Kidney (tissue), 14 donors: ENCODE data around the gene CNPY1. TPM values are rescaled to one million over a fixed set of nuclear protein-coding genes. Genes with fewer than 3 reads are reported as not detected.

Experiments
- DNase-seq, 5 donors: peaks; one replicate each; pipeline ENCODE4 v3.0.0-alpha.2; 2013 to 2020
- FAIRE-seq: peaks from 2 replicates; lab custom pipeline; 2012; peaks lifted over from hg19 to GRCh38; lab: Jason Lieb, UNC
- H3K27ac ChIP-seq, 2 donors: one replicate each; pipeline ENCODE4 v1.7.0; 2013; ENCODE audit warnings: low read depth in 2 of 2, low read length in 2 of 2, inconsistent platforms in 1 of 2
- H3K27me3 ChIP-seq: one replicate; pipeline ENCODE4 v1.7.1; 2013; ENCODE audit warnings: low read length, inconsistent platforms; ENCODE audit not compliant: control insufficient read depth, insufficient read depth
- H3K36me3 ChIP-seq, 3 donors: one replicate each; pipeline versions ENCODE4 v1.7.0 to v1.7.1; 2013; ENCODE audit warnings: low read length in 3 of 3, control low read depth in 1 of 3, inconsistent platforms in 1 of 3; ENCODE audit not compliant: insufficient read depth in 3 of 3, control insufficient read depth in 2 of 3
- H3K4me1 ChIP-seq, 3 donors: one replicate each; pipeline versions ENCODE4 v1.7.0 to v1.7.1; 2013; ENCODE audit warnings: low read length in 3 of 3, inconsistent platforms in 1 of 3, low read depth in 1 of 3; ENCODE audit not compliant: control insufficient read depth in 2 of 3, insufficient read depth in 2 of 3
- H3K4me3 ChIP-seq, 3 donors: one replicate each; pipeline versions ENCODE4 v1.7.0 to v1.8.1; 2013; ENCODE audit warnings: low read length in 3 of 3, control low read depth in 1 of 3, inconsistent platforms in 1 of 3
- H3K9ac ChIP-seq, 3 donors: one replicate each; pipeline versions ENCODE4 v1.7.0 to v1.7.1; 2013; ENCODE audit warnings: low read length in 3 of 3, control low read depth in 1 of 3, inconsistent platforms in 1 of 3
- H3K9me3 ChIP-seq, 3 donors: one replicate each; pipeline versions ENCODE4 v1.7.0 to v1.7.1; 2013; ENCODE audit warnings: low read length in 3 of 3, control low read depth in 1 of 3, inconsistent platforms in 1 of 3; ENCODE audit not compliant: control insufficient read depth in 2 of 3, insufficient read depth in 1 of 3
- CTCF ChIP-seq: IDR thresholded peaks from 3 replicates; pipeline ENCODE4 v1.5.1; 2012; ENCODE audit warnings: mild to moderate bottlenecking, moderate library complexity, borderline replicate concordance; ENCODE audit not compliant: insufficient read depth; ENCODE audit errors: extremely low read depth
- intact Hi-C: fragments of 100-400 bp; cut with DNase I; formaldehyde crosslinking; loops from one replicate; pipeline ENCODE4 v1.11.1; 2022
- polyA plus RNA-seq: library from polyadenylated mRNA; stranded (reverse); fragments of 350-450 nt; fragmentation: Illumina TruSeq; extraction: RNeasy Lipid Tissue Mini Kit (QIAGEN cat#74804); gene quantifications from one replicate; pipeline ENCODE4 v1.2.3, GENCODE V29; 2014; ENCODE audit warnings: low read depth, low replicate concordance; ENCODE audit not compliant: insufficient read depth
- total RNA-seq: library from RNA; stranded (reverse); fragmentation: NEBNext Ultra II Directional; extraction: Animal tissue kit (Norgen Biotek cat#: 25700); gene quantifications from one replicate; pipeline ENCODE4 v1.2.1, GENCODE V29; 2021
- donor health status: control.
- donor health status: control.
- donor health status: control.
- donor health status: control.
- donor health status: control.
- donor health status: DM: yes; HTN: yes; CAD: no.
- donor health status: Normal renal cell carcinoma (clear cell type).

CNPY1 gene
- total and polyA plus RNA-seq, 2 donors from 2014 or later: not detected

GRCh38 chr7:155510975-155511701 is 35.2 kb downstream of the CNPY1 start:
- DNase-seq: peak in 2 of 5 donors; percentile 12 to 39
- FAIRE-seq: no peak
- Histone ChIP-seq H3K9ac (no peak overlapping the region), H3K4me3 (no peak overlapping the region), H3K27ac (no peak overlapping the region), H3K36me3 (no peaks in the 10 kb centered on the region), H3K4me1 (peaks cover 0 to 4% (median 0%) of the 10 kb centered on the region in 3 donors), H3K9me3 (no peaks in the 10 kb centered on the region), H3K27me3 (peaks cover 78% of the 10 kb centered on the region)
- no peak for TF ChIP-seq CTCF
- intact Hi-C loops: no loop called here

GRCh38 chr7:155509725-155510551 is 36.4 kb downstream of the CNPY1 start:
- DNase-seq (peak in 4 of 5 donors; percentile 39 to 70 (median 42)), FAIRE-seq (no peak)
- Histone ChIP-seq H3K9ac (no peak overlapping the region), H3K9me3 (no peaks in the 10 kb centered on the region), H3K4me3 (no peak overlapping the region), H3K4me1 (peaks cover 0 to 4% (median 0%) of the 10 kb centered on the region in 3 donors), H3K27me3 (peaks cover 86% of the 10 kb centered on the region), H3K36me3 (no peaks in the 10 kb centered on the region), H3K27ac (no peak overlapping the region)
- no peak for TF ChIP-seq CTCF
- intact Hi-C loops: no loop called here

GRCh38 chr7:155509359-155509724 is 37.0 kb downstream of the CNPY1 start:
- intact Hi-C loops: no loop called here
- TF ChIP-seq CTCF: no peak
- FAIRE-seq: no peak
- peaks cover 87% of the 10 kb centered on the region for H3K27me3 ChIP-seq
- H3K4me1 ChIP-seq: peaks cover 0 to 4% (median 0%) of the 10 kb centered on the region in 3 donors
- H3K4me3 ChIP-seq: no peak overlapping the region
- H3K9me3 ChIP-seq: no peaks in the 10 kb centered on the region
- DNase-seq: no peak
- H3K9ac ChIP-seq: no peak overlapping the region
- H3K36me3 ChIP-seq: no peaks in the 10 kb centered on the region
- no peak overlapping the region for H3K27ac ChIP-seq
